GM23338 (cell line): ENCODE results near the gene MESD. TPM values are rescaled to one million over a fixed set of nuclear protein-coding genes. Genes with fewer than 3 reads are reported as not detected.

Experiments used
- ATAC-seq: fragments of 200-7000 bp; cut with Tn5 transposase; 3 replicates; pipeline ENCODE4 v1.9.1; 2020
- DNase-seq: peaks from one replicate; pipeline ENCODE4 v3.0.0-alpha.2; 2015; ENCODE audit warnings: low spot score
- H2AFZ ChIP-seq: fragments of 200-600 bp; sonication (generic); 2 replicates; pipeline ENCODE4 v1.8.0; 2016; ENCODE audit warnings: antibody characterized with exemption, mild to moderate bottlenecking, moderate library complexity
- H3F3A ChIP-seq: fragments of 200-600 bp; sonication (generic); replicated peaks from 2 replicates; pipeline ENCODE4 v1.8.0; 2017; ENCODE audit warnings: antibody characterized with exemption, mixed run types, low read depth
- H3K27ac ChIP-seq: fragments of 200-600 bp; sonication (generic); 2 replicates; pipeline ENCODE4 v1.6.1; 2016; ENCODE audit warnings: low read depth
- H3K27me3 ChIP-seq: fragments of 200-600 bp; sonication (generic); 2 replicates; pipeline ENCODE4 v1.8.0; 2016; ENCODE audit warnings: mild to moderate bottlenecking, mixed run types, moderate library complexity; ENCODE audit not compliant: insufficient read depth
- H3K36me3 ChIP-seq: fragments of 200-600 bp; sonication (generic); 2 replicates; pipeline ENCODE4 v1.8.0; 2016; ENCODE audit warnings: mild to moderate bottlenecking; ENCODE audit not compliant: insufficient read depth
- H3K4me1 ChIP-seq: fragments of 200-600 bp; sonication (generic); 2 replicates; pipeline ENCODE4 v1.8.0; 2016; ENCODE audit warnings: mild to moderate bottlenecking, moderate library complexity; ENCODE audit not compliant: insufficient read depth
- H3K4me2 ChIP-seq: fragments of 200-600 bp; sonication (generic); 2 replicates; pipeline ENCODE4 v1.7.1; 2017; ENCODE audit warnings: mixed run types
- H3K4me3 ChIP-seq: fragments of 200-600 bp; sonication (generic); 2 replicates; pipeline ENCODE4 v1.6.1; 2016; ENCODE audit warnings: mixed run types
- H3K79me2 ChIP-seq: fragments of 200-600 bp; sonication (generic); replicated peaks from 2 replicates; pipeline ENCODE4 v1.8.0; 2017; ENCODE audit warnings: mild to moderate bottlenecking; ENCODE audit not compliant: insufficient read depth
- H3K9me2 ChIP-seq: fragments of 200-600 bp; sonication (generic); 2 replicates; pipeline ENCODE4 v1.8.0; 2017; ENCODE audit not compliant: insufficient read depth
- H4K20me1 ChIP-seq: fragments of 200-600 bp; sonication (generic); replicated peaks from 2 replicates; pipeline ENCODE4 v1.8.0; 2017; ENCODE audit warnings: mild to moderate bottlenecking; ENCODE audit not compliant: insufficient read depth
- H3K27ac Mint-ChIP-seq: 2 replicates; pipeline ENCODE4 v1.8.0; 2020; ENCODE audit warnings: inconsistent platforms, mild to moderate bottlenecking, moderate library complexity, mixed read lengths
- H3K27me3 Mint-ChIP-seq: 3 replicates; pipeline ENCODE4 v1.8.0; 2022; ENCODE audit warnings: low read depth, mild to moderate bottlenecking, moderate library complexity, mixed read lengths, inconsistent platforms; ENCODE audit not compliant: insufficient read depth, poor library complexity
- H3K36me3 Mint-ChIP-seq: 3 replicates; pipeline ENCODE4 v1.8.0; 2021; ENCODE audit warnings: low read depth, mild to moderate bottlenecking, inconsistent platforms, moderate library complexity, mixed read lengths
- H3K4me1 Mint-ChIP-seq: 3 replicates; pipeline ENCODE4 v1.8.0; 2020; ENCODE audit warnings: mild to moderate bottlenecking, inconsistent platforms, mixed read lengths
- H3K4me3 Mint-ChIP-seq: 3 replicates; pipeline ENCODE4 v1.8.0; 2021; ENCODE audit warnings: moderate library complexity, mild to moderate bottlenecking, inconsistent platforms, mixed read lengths
- H3K9me3 Mint-ChIP-seq: 3 replicates; pipeline ENCODE4 v1.8.0; 2020; ENCODE audit warnings: moderate library complexity, mild to moderate bottlenecking, inconsistent platforms, mixed read lengths
- CREB1 ChIP-seq: fragments of 250-450 bp; sonication (Bioruptor Pico); IDR thresholded peaks from 2 replicates; pipeline ENCODE4 v1.5.0; 2020; ENCODE audit warnings: low read depth, mild to moderate bottlenecking, moderate library complexity
- POLR2AphosphoS5 ChIP-seq: IDR thresholded peaks from 2 replicates; pipeline ENCODE4 v1.6.1; 2016; ENCODE audit warnings: antibody characterized with exemption, low read depth
- STAT1 ChIP-seq: IDR thresholded peaks from one replicate; pipeline ENCODE4 v1.6.1; 2016; ENCODE audit warnings: antibody characterized with exemption; ENCODE audit not compliant: unreplicated experiment
- ZNF114 ChIP-seq: fragments of 250-450 bp; sonication (Bioruptor Pico); IDR thresholded peaks from 2 replicates; pipeline ENCODE4 v1.5.0; 2020; ENCODE audit warnings: mild to moderate bottlenecking, moderate library complexity
- ZNF331 ChIP-seq: fragments of 250-450 bp; sonication (Bioruptor Pico); IDR thresholded peaks from 2 replicates; pipeline ENCODE4 v1.5.0; 2020; ENCODE audit warnings: low read depth, mild to moderate bottlenecking, moderate library complexity
- polyA plus RNA-seq: library from polyadenylated mRNA; unstranded; fragments of >200 nt; fragmentation: Nextera tagmentation; extraction: Ambion mirVana; gene quantifications from 2 replicates; pipeline ENCODE4 v1.2.1, GENCODE V29; 2016
- total RNA-seq: library from RNA; depleted of rRNA; stranded (reverse); fragments of >200 nt; shearing (Covaris generic); gene quantifications from 2 replicates; pipeline ENCODE4 v1.2.3, GENCODE V29; 2014
- TF ChIP-seq, protein P1 (sequence below): IDR thresholded peaks from one replicate; pipeline ENCODE4 v1.6.1; 2018; ENCODE audit warnings: antibody characterized with exemption; ENCODE audit not compliant: unreplicated experiment
- TF ChIP-seq, protein P2 (sequence below): IDR thresholded peaks from 2 replicates; pipeline ENCODE4 v1.6.1; 2016; ENCODE audit warnings: antibody characterized with exemption
- TF ChIP-seq, protein P3 (sequence below): fragments of 250-450 bp; sonication (Bioruptor Pico); IDR thresholded peaks from 2 replicates; pipeline ENCODE4 v1.5.0; 2020; ENCODE audit warnings: mild to moderate bottlenecking, moderate library complexity

The MESD gene
- total and polyA plus RNA-seq, 2 experiments from 2014 or later = 25.6 to 52.7 TPM

DNA sequence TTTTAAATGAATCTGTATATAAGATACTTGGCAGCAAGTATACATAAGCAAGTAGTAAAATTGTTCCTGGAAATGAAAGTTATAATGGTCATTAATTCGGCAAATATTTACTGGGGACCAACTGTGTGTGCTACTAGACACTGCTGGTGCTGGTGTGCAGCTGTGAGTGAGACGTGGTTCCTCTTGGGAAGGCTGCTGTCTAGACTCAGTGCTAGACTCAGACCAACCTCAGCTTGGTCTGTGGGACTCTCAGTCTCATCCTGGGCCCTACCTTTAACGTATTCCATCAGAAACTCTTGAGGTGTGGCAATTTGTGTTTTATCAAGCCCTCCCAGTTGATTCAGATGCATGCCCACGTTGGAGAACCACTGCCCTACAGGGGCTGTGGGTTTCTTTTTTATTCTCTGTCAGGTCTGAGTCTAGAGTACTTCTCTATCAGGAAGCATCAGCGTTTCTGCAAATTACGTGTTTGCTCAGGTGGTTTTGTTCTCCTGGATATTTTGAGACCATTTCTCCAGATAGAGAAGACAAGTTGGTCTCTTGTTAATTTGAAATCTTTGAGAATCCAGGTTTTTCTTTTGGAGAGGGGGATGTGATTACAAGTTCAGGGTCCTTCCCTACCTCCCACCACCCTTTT, 17.9 kb upstream of the MESD start (continued):
- TF ChIP-seq ZNF331 (CRISPR knock-in tag) (no peak), POLR2AphosphoS5 (no peak)
- TF ChIP-seq, protein P1, sequence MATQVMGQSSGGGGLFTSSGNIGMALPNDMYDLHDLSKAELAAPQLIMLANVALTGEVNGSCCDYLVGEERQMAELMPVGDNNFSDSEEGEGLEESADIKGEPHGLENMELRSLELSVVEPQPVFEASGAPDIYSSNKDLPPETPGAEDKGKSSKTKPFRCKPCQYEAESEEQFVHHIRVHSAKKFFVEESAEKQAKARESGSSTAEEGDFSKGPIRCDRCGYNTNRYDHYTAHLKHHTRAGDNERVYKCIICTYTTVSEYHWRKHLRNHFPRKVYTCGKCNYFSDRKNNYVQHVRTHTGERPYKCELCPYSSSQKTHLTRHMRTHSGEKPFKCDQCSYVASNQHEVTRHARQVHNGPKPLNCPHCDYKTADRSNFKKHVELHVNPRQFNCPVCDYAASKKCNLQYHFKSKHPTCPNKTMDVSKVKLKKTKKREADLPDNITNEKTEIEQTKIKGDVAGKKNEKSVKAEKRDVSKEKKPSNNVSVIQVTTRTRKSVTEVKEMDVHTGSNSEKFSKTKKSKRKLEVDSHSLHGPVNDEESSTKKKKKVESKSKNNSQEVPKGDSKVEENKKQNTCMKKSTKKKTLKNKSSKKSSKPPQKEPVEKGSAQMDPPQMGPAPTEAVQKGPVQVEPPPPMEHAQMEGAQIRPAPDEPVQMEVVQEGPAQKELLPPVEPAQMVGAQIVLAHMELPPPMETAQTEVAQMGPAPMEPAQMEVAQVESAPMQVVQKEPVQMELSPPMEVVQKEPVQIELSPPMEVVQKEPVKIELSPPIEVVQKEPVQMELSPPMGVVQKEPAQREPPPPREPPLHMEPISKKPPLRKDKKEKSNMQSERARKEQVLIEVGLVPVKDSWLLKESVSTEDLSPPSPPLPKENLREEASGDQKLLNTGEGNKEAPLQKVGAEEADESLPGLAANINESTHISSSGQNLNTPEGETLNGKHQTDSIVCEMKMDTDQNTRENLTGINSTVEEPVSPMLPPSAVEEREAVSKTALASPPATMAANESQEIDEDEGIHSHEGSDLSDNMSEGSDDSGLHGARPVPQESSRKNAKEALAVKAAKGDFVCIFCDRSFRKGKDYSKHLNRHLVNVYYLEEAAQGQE = no peak

DNA sequence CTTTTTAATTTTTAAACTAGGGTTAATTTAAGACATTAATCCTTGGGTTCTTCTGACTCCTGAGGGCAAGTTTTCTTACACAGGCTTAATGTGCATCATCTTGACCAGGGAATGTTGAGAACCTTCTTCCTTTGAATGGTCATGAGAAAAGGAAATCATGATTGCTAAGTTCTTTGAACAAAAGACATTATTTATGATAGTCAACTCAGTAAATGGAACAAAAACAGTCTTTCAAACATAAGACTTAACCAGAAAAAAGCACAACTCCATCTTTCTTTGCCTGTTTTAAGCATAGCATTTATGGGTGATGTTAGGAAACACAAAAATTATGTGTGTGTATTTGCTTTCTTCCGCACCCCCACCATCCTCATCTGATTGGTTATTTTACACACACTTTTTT, 16.5 kb upstream of the MESD start:
- Histone ChIP-seq H3K79me2 (peaks cover 13% of the 10 kb centered on the region), H3K27me3 (peaks cover 24% of the 10 kb centered on the region), H3K27ac (no peak overlapping the region), H3K4me1 (no peaks in the 10 kb centered on the region), H3K4me2 (no peak overlapping the region), H3K4me3 (no peak overlapping the region), H3F3A (no peaks in the 10 kb centered on the region), H2AFZ (no peak overlapping the region), H3K9me2 (no peaks in the 10 kb centered on the region), H3K36me3 (no peaks in the 10 kb centered on the region), H4K20me1 (peaks cover 13% of the 10 kb centered on the region; the same call in 1 of the 2 replicates)
- Mint-ChIP-seq H3K4me1 (peaks cover 4% of the 10 kb centered on the region; the same call in 1 of the 3 replicates), H3K27me3 (peaks cover 6% of the 10 kb centered on the region), H3K36me3 (peaks cover 10% of the 10 kb centered on the region; the same call in 2 of the 3 replicates), H3K9me3 (no peaks in the 10 kb centered on the region), H3K27ac (no peak overlapping the region), H3K4me3 (no peak overlapping the region)
- DNase-seq = no peak
- no peak for ATAC-seq
- TF ChIP-seq STAT1 (no peak), ZNF114 (no peak), CREB1 (CRISPR knock-in tag) (no peak)
- TF ChIP-seq, protein P2, sequence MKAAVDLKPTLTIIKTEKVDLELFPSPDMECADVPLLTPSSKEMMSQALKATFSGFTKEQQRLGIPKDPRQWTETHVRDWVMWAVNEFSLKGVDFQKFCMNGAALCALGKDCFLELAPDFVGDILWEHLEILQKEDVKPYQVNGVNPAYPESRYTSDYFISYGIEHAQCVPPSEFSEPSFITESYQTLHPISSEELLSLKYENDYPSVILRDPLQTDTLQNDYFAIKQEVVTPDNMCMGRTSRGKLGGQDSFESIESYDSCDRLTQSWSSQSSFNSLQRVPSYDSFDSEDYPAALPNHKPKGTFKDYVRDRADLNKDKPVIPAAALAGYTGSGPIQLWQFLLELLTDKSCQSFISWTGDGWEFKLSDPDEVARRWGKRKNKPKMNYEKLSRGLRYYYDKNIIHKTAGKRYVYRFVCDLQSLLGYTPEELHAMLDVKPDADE = no peak
- TF ChIP-seq, protein P1 = no peak
- TF ChIP-seq, protein P3, sequence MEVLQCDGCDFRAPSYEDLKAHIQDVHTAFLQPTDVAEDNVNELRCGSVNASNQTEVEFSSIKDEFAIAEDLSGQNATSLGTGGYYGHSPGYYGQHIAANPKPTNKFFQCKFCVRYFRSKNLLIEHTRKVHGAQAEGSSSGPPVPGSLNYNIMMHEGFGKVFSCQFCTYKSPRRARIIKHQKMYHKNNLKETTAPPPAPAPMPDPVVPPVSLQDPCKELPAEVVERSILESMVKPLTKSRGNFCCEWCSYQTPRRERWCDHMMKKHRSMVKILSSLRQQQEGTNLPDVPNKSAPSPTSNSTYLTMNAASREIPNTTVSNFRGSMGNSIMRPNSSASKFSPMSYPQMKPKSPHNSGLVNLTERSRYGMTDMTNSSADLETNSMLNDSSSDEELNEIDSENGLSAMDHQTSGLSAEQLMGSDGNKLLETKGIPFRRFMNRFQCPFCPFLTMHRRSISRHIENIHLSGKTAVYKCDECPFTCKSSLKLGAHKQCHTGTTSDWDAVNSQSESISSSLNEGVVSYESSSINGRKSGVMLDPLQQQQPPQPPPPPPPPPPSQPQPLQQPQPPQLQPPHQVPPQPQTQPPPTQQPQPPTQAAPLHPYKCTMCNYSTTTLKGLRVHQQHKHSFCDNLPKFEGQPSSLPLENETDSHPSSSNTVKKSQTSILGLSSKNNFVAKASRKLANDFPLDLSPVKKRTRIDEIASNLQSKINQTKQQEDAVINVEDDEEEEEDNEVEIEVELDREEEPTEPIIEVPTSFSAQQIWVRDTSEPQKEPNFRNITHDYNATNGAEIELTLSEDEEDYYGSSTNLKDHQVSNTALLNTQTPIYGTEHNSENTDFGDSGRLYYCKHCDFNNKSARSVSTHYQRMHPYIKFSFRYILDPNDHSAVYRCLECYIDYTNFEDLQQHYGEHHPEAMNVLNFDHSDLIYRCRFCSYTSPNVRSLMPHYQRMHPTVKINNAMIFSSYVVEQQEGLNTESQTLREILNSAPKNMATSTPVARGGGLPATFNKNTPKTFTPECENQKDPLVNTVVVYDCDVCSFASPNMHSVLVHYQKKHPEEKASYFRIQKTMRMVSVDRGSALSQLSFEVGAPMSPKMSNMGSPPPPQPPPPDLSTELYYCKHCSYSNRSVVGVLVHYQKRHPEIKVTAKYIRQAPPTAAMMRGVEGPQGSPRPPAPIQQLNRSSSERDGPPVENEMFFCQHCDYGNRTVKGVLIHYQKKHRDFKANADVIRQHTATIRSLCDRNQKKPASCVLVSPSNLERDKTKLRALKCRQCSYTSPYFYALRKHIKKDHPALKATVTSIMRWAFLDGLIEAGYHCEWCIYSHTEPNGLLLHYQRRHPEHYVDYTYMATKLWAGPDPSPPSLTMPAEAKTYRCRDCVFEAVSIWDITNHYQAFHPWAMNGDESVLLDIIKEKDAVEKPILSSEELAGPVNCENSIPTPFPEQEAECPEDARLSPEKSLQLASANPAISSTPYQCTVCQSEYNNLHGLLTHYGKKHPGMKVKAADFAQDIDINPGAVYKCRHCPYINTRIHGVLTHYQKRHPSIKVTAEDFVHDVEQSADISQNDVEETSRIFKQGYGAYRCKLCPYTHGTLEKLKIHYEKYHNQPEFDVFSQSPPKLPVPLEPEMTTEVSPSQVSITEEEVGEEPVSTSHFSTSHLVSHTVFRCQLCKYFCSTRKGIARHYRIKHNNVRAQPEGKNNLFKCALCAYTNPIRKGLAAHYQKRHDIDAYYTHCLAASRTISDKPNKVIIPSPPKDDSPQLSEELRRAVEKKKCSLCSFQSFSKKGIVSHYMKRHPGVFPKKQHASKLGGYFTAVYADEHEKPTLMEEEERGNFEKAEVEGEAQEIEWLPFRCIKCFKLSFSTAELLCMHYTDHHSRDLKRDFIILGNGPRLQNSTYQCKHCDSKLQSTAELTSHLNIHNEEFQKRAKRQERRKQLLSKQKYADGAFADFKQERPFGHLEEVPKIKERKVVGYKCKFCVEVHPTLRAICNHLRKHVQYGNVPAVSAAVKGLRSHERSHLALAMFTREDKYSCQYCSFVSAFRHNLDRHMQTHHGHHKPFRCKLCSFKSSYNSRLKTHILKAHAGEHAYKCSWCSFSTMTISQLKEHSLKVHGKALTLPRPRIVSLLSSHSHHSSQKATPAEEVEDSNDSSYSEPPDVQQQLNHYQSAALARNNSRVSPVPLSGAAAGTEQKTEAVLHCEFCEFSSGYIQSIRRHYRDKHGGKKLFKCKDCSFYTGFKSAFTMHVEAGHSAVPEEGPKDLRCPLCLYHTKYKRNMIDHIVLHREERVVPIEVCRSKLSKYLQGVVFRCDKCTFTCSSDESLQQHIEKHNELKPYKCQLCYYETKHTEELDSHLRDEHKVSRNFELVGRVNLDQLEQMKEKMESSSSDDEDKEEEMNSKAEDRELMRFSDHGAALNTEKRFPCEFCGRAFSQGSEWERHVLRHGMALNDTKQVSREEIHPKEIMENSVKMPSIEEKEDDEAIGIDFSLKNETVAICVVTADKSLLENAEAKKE (CRISPR knock-in tag) = no peak
